Kidney (tissue), 14 donors: ENCODE results near the gene SMC4. TPM values are rescaled to one million over a fixed set of nuclear protein-coding genes. Genes with fewer than 3 reads are reported as not detected.

ENCODE experiments used
- DNase-seq, 5 donors: peaks; one replicate each; pipeline ENCODE4 v3.0.0-alpha.2; 2013 to 2020
- FAIRE-seq: peaks from 2 replicates; lab custom pipeline; 2012; peaks lifted over from hg19 to GRCh38; lab: Jason Lieb, UNC
- H3K27ac ChIP-seq, 2 donors: one replicate each; pipeline ENCODE4 v1.7.0; 2013; ENCODE audit warnings: low read depth in 2 of 2, low read length in 2 of 2, inconsistent platforms in 1 of 2
- H3K27me3 ChIP-seq: one replicate; pipeline ENCODE4 v1.7.1; 2013; ENCODE audit warnings: low read length, inconsistent platforms; ENCODE audit not compliant: control insufficient read depth, insufficient read depth
- H3K36me3 ChIP-seq, 3 donors: one replicate each; pipeline versions ENCODE4 v1.7.0 to v1.7.1; 2013; ENCODE audit warnings: low read length in 3 of 3, control low read depth in 1 of 3, inconsistent platforms in 1 of 3; ENCODE audit not compliant: insufficient read depth in 3 of 3, control insufficient read depth in 2 of 3
- H3K4me1 ChIP-seq, 3 donors: one replicate each; pipeline versions ENCODE4 v1.7.0 to v1.7.1; 2013; ENCODE audit warnings: low read length in 3 of 3, inconsistent platforms in 1 of 3, low read depth in 1 of 3; ENCODE audit not compliant: control insufficient read depth in 2 of 3, insufficient read depth in 2 of 3
- H3K4me3 ChIP-seq, 3 donors: one replicate each; pipeline versions ENCODE4 v1.7.0 to v1.8.1; 2013; ENCODE audit warnings: low read length in 3 of 3, control low read depth in 1 of 3, inconsistent platforms in 1 of 3
- H3K9ac ChIP-seq, 3 donors: one replicate each; pipeline versions ENCODE4 v1.7.0 to v1.7.1; 2013; ENCODE audit warnings: low read length in 3 of 3, control low read depth in 1 of 3, inconsistent platforms in 1 of 3
- H3K9me3 ChIP-seq, 3 donors: one replicate each; pipeline versions ENCODE4 v1.7.0 to v1.7.1; 2013; ENCODE audit warnings: low read length in 3 of 3, control low read depth in 1 of 3, inconsistent platforms in 1 of 3; ENCODE audit not compliant: control insufficient read depth in 2 of 3, insufficient read depth in 1 of 3
- CTCF ChIP-seq: IDR thresholded peaks from 3 replicates; pipeline ENCODE4 v1.5.1; 2012; ENCODE audit warnings: mild to moderate bottlenecking, moderate library complexity, borderline replicate concordance; ENCODE audit not compliant: insufficient read depth; ENCODE audit errors: extremely low read depth
- intact Hi-C: fragments of 100-400 bp; cut with DNase I; formaldehyde crosslinking; loops from one replicate; pipeline ENCODE4 v1.11.1; 2022
- polyA plus RNA-seq: library from polyadenylated mRNA; stranded (reverse); fragments of 350-450 nt; fragmentation: Illumina TruSeq; extraction: RNeasy Lipid Tissue Mini Kit (QIAGEN cat#74804); gene quantifications from one replicate; pipeline ENCODE4 v1.2.3, GENCODE V29; 2014; ENCODE audit warnings: low read depth, low replicate concordance; ENCODE audit not compliant: insufficient read depth
- total RNA-seq: library from RNA; stranded (reverse); fragmentation: NEBNext Ultra II Directional; extraction: Animal tissue kit (Norgen Biotek cat#: 25700); gene quantifications from one replicate; pipeline ENCODE4 v1.2.1, GENCODE V29; 2021
- donor health status: control.
- donor health status: control.
- donor health status: control.
- donor health status: control.
- donor health status: control.
- donor health status: DM: yes; HTN: yes; CAD: no.
- donor health status: Normal renal cell carcinoma (clear cell type).

SMC4 gene
- total and polyA plus RNA-seq, 2 donors from 2014 or later = 7.4 to 24.5 TPM

GRCh38 chr3:160435747-160436146 is 36.3 kb downstream of the SMC4 start:
- Histone ChIP-seq H3K36me3 (peaks cover 0 to 12% (median 5%) of the 10 kb centered on the region in 3 donors), H3K27ac (no peak overlapping the region), H3K9me3 (no peaks in the 10 kb centered on the region), H3K9ac (no peak overlapping the region), H3K4me1 (no peaks in the 10 kb centered on the region), H3K4me3 (no peak overlapping the region), H3K27me3 (no peaks in the 10 kb centered on the region)
- no peak for FAIRE-seq
- TF ChIP-seq CTCF = no peak
- no peak for DNase-seq
- intact Hi-C loops = no loop called here

GRCh38 chr3:160437083-160437455 is 37.6 kb downstream of the SMC4 start:
- peaks cover 0 to 7% (median 5%) of the 10 kb centered on the region in 3 donors for H3K36me3 ChIP-seq
- no peaks in the 10 kb centered on the region for H3K9me3 ChIP-seq
- FAIRE-seq = no peak
- no peak overlapping the region for H3K9ac ChIP-seq
- no peaks in the 10 kb centered on the region for H3K4me1 ChIP-seq
- no peak overlapping the region for H3K4me3 ChIP-seq
- H3K27ac ChIP-seq = no peak overlapping the region
- DNase-seq = no peak
- H3K27me3 ChIP-seq = no peaks in the 10 kb centered on the region
- intact Hi-C loops = no loop called here
- no peak for TF ChIP-seq CTCF

- intact Hi-C loops = no loop called here
- no peaks in the 10 kb centered on the region for H3K27me3 ChIP-seq
- no peak overlapping the region for H3K27ac ChIP-seq
- H3K9ac ChIP-seq = no peak overlapping the region
- no peaks in the 10 kb centered on the region for H3K4me1 ChIP-seq
- H3K4me3 ChIP-seq = no peak overlapping the region
- DNase-seq (no peak), FAIRE-seq (no peak)
- TF ChIP-seq CTCF = no peak
- H3K9me3 ChIP-seq = no peaks in the 10 kb centered on the region
- no peaks in the 10 kb centered on the region for H3K36me3 ChIP-seq
These were observed 41.2 kb downstream of the SMC4 start for GRCh38 chr3:160440687-160441086.

GRCh38 chr3:160444411-160444810 is 45.0 kb downstream of the SMC4 start:
- DNase-seq (no peak), FAIRE-seq (no peak)
- no peak for TF ChIP-seq CTCF
- Histone ChIP-seq H3K4me1 (no peaks in the 10 kb centered on the region), H3K36me3 (no peaks in the 10 kb centered on the region), H3K9me3 (no peaks in the 10 kb centered on the region), H3K27ac (no peak overlapping the region), H3K4me3 (no peak overlapping the region), H3K9ac (no peak overlapping the region), H3K27me3 (no peaks in the 10 kb centered on the region)
- intact Hi-C loops = no loop called here
